Ishikawa (cell line): ENCODE measurements around the gene DAB2.

Source experiments
- CEBPB ChIP-seq: IDR thresholded peaks from 2 replicates; pipeline ENCODE4 v1.6.1; 2012
- CREB1 ChIP-seq: IDR thresholded peaks from 2 replicates; pipeline ENCODE4 v1.6.1; 2012; ENCODE audit warnings: low read depth
- EP300 ChIP-seq: IDR thresholded peaks from 2 replicates; pipeline ENCODE4 v1.6.1; 2012; ENCODE audit warnings: borderline replicate concordance
- FOXM1 ChIP-seq: IDR thresholded peaks from 2 replicates; pipeline ENCODE4 v1.6.1; 2012; ENCODE audit warnings: low read depth, borderline replicate concordance
- NFIC ChIP-seq: IDR thresholded peaks from 2 replicates; pipeline ENCODE4 v1.6.1; 2012
- RAD21 ChIP-seq: IDR thresholded peaks from 2 replicates; pipeline ENCODE4 v1.6.1; 2012; ENCODE audit warnings: low read depth
- REST ChIP-seq: IDR thresholded peaks from 2 replicates; pipeline ENCODE4 v1.6.1; 2012; ENCODE audit warnings: low read depth, mild to moderate bottlenecking
- YY1 ChIP-seq: IDR thresholded peaks from 2 replicates; pipeline ENCODE4 v1.6.1; 2012; ENCODE audit warnings: low read depth
- ZBTB7A ChIP-seq: IDR thresholded peaks from 2 replicates; pipeline ENCODE4 v1.6.1; 2012; ENCODE audit warnings: low read depth
- TF ChIP-seq, protein P1 (sequence below): IDR thresholded peaks from 2 replicates; pipeline ENCODE4 v1.6.1; 2012

GRCh38 chr5:39455645-39456044, 30.9 kb upstream of the DAB2 start:
- TF ChIP-seq ZBTB7A (no peak), EP300 (no peak), REST (no peak), NFIC (no peak), RAD21 (no peak), CREB1 (no peak), CEBPB (no peak), YY1 (no peak), FOXM1 (no peak)
- TF ChIP-seq, protein P1, sequence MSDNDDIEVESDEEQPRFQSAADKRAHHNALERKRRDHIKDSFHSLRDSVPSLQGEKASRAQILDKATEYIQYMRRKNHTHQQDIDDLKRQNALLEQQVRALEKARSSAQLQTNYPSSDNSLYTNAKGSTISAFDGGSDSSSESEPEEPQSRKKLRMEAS, result no peak
